Measurements from ENCODE around the gene THBS4.

The THBS4 gene

DNA sequence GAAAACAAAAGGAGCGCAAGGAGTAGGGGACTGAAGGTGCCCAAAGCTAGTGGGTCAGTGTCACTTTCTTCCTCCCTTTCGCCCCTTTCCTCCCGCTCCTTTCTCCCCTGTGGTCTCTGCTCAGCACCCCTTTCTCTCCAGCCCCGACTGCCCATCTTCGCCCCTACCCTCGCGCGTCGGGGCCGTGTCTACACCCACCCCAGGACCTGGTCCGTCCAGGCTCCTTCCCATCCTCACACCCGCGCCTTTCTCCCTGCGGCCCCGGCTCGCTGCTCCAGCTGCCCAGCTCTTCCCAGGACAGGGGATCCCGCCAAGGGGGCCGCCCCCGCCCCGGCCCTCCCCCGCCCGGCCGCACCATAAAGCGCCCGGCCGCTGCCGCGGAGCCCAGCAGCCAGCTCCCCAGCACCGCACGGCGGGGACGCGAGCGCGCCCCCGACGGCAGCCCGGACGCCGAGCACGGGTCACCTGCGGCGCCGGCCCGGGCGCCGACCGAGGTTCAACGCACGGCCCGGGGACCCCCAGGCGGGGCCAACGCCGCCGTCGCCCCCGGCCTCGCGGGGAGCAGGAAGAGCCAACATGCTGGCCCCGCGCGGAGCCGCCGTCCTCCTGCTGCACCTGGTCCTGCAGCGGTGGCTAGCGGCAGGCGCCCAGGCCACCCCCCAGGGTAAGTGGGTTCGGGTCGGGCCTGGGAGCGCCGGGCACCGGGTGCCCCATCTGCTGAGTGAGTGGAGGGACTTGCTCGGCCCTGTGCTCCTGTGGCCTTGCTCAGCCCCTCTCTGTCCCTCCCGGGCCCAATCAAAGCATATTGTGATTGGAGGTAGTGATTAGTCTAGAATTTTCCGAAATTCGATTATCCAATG, at the start of gene THBS4:
TSS of gene THBS4 (plus strand) at position 387 of the 860 bp plus-strand sequence. CDS start at position 577, 190 bp downstream.
- H3K4me3 ChIP-seq (ENCODE audit: low read depth, low read length) = peak within 1 kb of the TSS; percentile 31
- in situ Hi-C loops (cut with HindIII; ENCODE audit: low pct_ligation_motif_present, low sequenced_read_pairs) = no loop called here
- no peak for TF ChIP-seq CTCF (IDR thresholded peaks at IDR 0.05; ENCODE audit: low read depth, low read length, missing control alignments)
- no peak within 1 kb of the TSS for H3K27ac ChIP-seq
- peaks cover 39% of the 10 kb centered on the region for H3K27me3 ChIP-seq (replicated peaks)
- no peaks in the 10 kb centered on the region for H3K36me3 ChIP-seq (replicated peaks)
- DNase-seq = no peak

DNA sequence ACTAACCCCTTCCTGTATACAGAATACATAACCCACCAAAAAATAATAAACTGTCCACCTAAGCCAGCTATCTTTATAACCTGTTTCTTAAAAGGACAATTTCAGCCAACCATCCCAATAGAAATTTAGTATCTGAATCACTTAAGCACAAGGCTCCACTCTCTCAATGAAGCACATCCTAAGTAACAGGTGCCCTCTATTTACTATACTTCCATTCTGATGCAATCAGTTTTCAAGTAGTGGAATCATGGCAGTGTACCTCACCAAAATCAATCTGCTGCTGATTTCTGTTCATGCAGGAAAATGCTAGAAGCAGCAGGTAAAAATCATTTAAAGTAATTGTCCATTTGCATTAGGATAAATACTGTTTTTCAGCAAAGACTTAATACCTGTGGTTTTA, 48.9 kb upstream of the THBS4 start:
- no peak overlapping the region for H3K27ac ChIP-seq
- no peak overlapping the region for H3K4me3 ChIP-seq (ENCODE audit: low read depth, low read length)
- DNase-seq = no peak
- peaks cover 16% of the 10 kb centered on the region for H3K36me3 ChIP-seq (replicated peaks)
- in situ Hi-C loops (cut with HindIII; ENCODE audit: low pct_ligation_motif_present, low sequenced_read_pairs) = no loop called here
- TF ChIP-seq CTCF (IDR thresholded peaks at IDR 0.05; ENCODE audit: low read depth, low read length, missing control alignments) = no peak
- no peaks in the 10 kb centered on the region for H3K27me3 ChIP-seq (replicated peaks)

DNA sequence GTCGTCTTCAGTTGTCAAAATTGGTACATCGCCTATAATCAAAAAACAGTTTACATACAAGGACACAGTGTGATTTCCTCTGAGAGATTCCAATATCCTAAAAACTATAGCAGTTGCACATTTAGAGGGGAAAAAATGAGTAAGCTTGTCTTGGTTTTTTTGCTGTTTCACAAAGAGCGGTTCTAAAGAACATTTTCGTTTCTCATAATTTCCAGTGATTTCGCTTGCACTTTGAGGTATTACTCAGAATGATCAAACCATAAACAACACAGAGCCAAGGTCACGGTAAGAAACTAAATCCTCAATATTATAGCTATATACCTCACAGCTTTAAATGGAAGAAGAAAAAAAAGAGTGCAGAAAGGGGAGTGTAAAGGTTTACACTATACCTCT, 44.9 kb upstream of the THBS4 start:
- no peaks in the 10 kb centered on the region for H3K36me3 ChIP-seq (replicated peaks)
- no peak overlapping the region for H3K27ac ChIP-seq
- in situ Hi-C loops (cut with HindIII; ENCODE audit: low pct_ligation_motif_present, low sequenced_read_pairs) = no loop called here
- H3K4me3 ChIP-seq (ENCODE audit: low read depth, low read length) = peak overlapping the region; percentile 87
- no peak for DNase-seq
- no peak for TF ChIP-seq CTCF (IDR thresholded peaks at IDR 0.05; ENCODE audit: low read depth, low read length, missing control alignments)
- no peaks in the 10 kb centered on the region for H3K27me3 ChIP-seq (replicated peaks)

GRCh38 chr5:79990598-79991507, 44.3 kb upstream of the THBS4 start, which contains the start of gene MTX3:
TSS of gene MTX3 (minus strand) at chr5:79991262. CDS start at chr5:79991238, 24 bp downstream.
- Histone ChIP-seq H3K27me3 (replicated peaks) (no peaks in the 10 kb centered on the region), H3K4me3 (ENCODE audit: low read depth, low read length) (peak within 1 kb of the TSS; percentile 87), H3K36me3 (replicated peaks) (no peaks in the 10 kb centered on the region), H3K27ac (peak within 1 kb of the TSS; percentile 63)
- peak; percentile 77 for DNase-seq
- no peak for TF ChIP-seq CTCF (IDR thresholded peaks at IDR 0.05; ENCODE audit: low read depth, low read length, missing control alignments)
- in situ Hi-C loops (cut with HindIII; ENCODE audit: low pct_ligation_motif_present, low sequenced_read_pairs) = no loop called here

- in situ Hi-C loops (cut with HindIII; ENCODE audit: low pct_ligation_motif_present, low sequenced_read_pairs) = no loop called here
Measured at GRCh38 chr5:79992891-79993657, 42.1 kb upstream of the THBS4 start.

More at GRCh38 chr5:79992891-79993657, 42.1 kb upstream of the THBS4 start:
- Histone ChIP-seq H3K27ac (no peak overlapping the region), H3K36me3 (replicated peaks) (no peaks in the 10 kb centered on the region), H3K27me3 (replicated peaks) (no peaks in the 10 kb centered on the region), H3K4me3 (ENCODE audit: low read depth, low read length) (no peak overlapping the region)
- DNase-seq = no peak
- no peak for TF ChIP-seq CTCF (IDR thresholded peaks at IDR 0.05; ENCODE audit: low read depth, low read length, missing control alignments)
